ENCODE measurements around the gene NASP. TPM values are rescaled to one million over a fixed set of nuclear protein-coding genes. Genes with fewer than 3 reads are reported as not detected.

The NASP gene
- total RNA-seq, 4 donors from 2014 or later: 44.3 to 79.7 (median 54.2) TPM

Small RNA genes lying within 50 kb of the gene (small RNA-seq; reads per million reads assigned to genes)
- gene AL355480.1 (0 reads per million in 4 donors), gene AL355480.2 (0 reads per million in 4 donors), gene AL355480.3 (0 reads per million in 4 donors), gene AL355480.4 (0 reads per million in 4 donors)

Other genes with a start within 250 kb of the NASP start
- 1 to 10 TPM; 7.0 to 9.9 (median 8.4) TPM for gene TOE1, start 243.9 kb upstream of the NASP start, total RNA-seq
- gene MUTYH, start 243.6 kb upstream of the NASP start, total RNA-seq: 10 to 100 TPM; 15.3 to 22.6 (median 18.0) TPM
- 1 to 10 TPM; 3.9 to 8.6 (median 4.8) TPM for gene TESK2, start 92.9 kb upstream of the NASP start, total RNA-seq
- 1 to 10 TPM in 1 of 4 donors, under 1 TPM in 2, not detected in 1; 0.27 to 1.7 (median 0.89) TPM for gene CCDC163, start 84.0 kb upstream of the NASP start, total RNA-seq
- gene MMACHC, start 83.7 kb upstream of the NASP start, total RNA-seq: 1 to 10 TPM; 1.2 to 5.1 (median 1.7) TPM
- 100 to 1,000 TPM; 305 to 575 (median 359) TPM for gene PRDX1, start 62.2 kb upstream of the NASP start, total RNA-seq
- gene AKR1A1, start 33.2 kb upstream of the NASP start, total RNA-seq: 10 to 100 TPM; 43.0 to 56.9 (median 46.5) TPM
- gene CCDC17, start 40.0 kb downstream of the NASP start, total RNA-seq: 1 to 10 TPM; 1.2 to 4.7 (median 1.6) TPM
- gene GPBP1L1, start 102.5 kb downstream of the NASP start, total RNA-seq: 100 to 1,000 TPM in 3 of 4 donors, 10 to 100 TPM in 1; 98.6 to 147 (median 115) TPM
- gene TMEM69, start 104.1 kb downstream of the NASP start, total RNA-seq: 10 to 100 TPM; 10.6 to 27.1 (median 21.9) TPM
- 10 to 100 TPM in 1 of 4 donors, 1 to 10 TPM in 3; 6.7 to 16.3 (median 8.0) TPM for gene IPP, start 166.6 kb downstream of the NASP start, total RNA-seq
- gene MAST2, start 219.6 kb downstream of the NASP start, total RNA-seq: 10 to 100 TPM; 31.1 to 76.9 (median 73.4) TPM

Data from gastroesophageal sphincter (tissue), 4 donors.